Dermis blood vessel endothelial cell (primary cell): ENCODE data around the gene CEP72. TPM values are rescaled to one million over a fixed set of nuclear protein-coding genes. Genes with fewer than 3 reads are reported as not detected.

Source experiments
- DNase-seq: peaks from one replicate; pipeline ENCODE4 v3.0.0; 2010
- total RNA-seq: library from RNA; depleted of rRNA; stranded (reverse); fragments of >200 nt; gene quantifications from 2 replicates; pipeline ENCODE4 v1.2.3, GENCODE V29; 2014

Gene CEP72
- total RNA-seq, 1 donor from 2014 or later = 2.9 TPM

DNA sequence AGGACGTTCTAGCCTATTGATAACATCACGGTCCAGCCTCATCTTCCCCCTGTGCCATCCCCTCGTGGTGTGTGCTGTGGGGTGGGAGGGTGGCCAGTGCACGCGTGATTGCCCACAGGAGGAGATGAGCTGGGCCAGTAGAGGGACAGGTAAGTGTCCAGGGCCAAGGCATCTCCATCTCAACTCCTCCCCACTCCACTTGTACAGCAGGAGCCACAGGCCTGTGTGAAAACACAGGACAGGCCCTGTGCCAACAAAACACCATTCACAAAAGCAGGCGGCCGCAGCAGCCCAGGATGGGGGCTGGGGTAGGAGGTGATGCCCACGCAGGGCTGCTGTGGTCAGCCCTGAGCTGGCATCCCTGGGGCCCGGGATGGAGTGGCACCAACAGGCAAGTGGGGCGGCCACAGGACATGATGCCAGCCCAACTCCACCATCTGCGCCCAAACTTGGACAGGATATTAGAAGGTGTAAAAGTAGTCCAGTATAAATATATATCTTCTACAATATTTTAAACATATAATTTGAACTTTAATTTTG lies 48.4 kb downstream of the CEP72 start:
- DNase-seq = no peak

DNA sequence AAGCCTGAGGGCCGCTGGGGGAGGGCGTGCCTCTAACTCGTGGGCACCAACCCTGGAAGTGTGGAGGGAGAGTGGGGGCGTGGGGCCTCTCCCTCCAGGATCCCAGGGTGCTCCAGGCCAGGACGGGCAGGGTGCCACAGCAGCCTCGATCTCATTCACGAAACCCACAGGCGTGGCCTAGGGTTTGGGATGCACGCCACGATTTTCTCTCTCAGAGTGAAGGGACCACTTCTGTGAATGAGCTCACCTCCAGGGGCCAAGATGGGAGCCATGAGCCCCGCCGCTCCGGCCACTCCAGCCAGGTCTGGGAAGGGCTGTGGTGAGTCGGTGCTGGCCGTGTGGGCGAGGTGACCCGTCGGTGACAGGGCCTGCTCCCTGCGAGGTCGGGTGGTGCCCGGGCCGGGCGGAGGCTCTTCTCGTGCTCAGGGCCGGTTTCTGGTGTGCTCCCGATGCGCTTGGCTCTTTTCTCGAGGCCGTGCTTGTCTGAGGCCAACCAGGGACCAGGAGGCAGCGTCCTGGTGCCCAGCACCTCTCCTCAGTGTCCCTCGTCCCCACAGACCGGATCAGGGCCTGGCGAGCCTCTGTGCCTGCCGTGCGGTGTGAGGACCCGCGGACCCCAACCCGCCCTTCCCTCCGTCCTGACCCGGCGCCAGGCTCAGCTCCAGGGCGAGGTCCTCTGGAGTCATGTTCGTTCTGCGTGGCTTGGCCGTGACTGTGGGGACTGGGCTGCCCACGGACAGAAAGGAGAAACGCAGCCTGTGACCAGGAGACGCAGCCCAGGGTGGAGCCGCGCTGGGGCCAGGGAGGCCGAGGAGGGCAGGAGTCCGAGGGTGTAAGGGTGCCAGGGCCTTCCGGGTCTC lies 50.0 kb downstream of the CEP72 start:
- no peak for DNase-seq

DNA sequence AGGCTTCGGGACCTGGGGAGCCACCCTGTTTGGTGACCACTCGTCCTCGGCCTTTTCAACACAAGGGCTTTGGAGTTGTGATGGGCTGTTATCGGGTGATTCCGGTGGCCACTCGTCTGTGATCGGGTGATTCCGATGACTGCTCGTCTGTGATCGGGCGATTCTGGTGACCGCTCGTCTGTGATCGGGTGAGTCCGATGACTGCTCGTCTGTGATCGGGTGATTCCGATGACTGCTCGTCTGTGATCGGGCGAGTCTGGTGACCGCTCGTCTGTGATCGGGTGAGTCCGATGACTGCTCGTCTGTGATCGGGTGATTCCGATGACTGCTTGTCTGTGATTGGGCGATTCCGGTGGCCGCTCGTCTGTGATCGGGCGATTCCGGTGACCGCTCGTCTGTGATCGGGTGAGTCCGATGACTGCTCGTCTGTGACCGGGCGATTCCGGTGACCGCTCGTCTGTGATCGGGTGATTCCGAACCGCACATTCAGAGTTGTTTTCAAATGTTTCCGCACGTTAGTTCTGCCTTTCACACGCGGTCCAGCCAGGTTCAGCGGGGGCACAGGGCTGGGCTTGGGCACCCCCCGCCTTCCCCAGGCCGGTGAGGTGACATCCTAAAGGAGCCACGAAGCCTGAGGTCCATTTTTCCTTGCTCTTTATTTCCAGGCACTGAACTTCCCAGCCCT lies 50.8 kb downstream of the CEP72 start:
- no peak for DNase-seq

DNA sequence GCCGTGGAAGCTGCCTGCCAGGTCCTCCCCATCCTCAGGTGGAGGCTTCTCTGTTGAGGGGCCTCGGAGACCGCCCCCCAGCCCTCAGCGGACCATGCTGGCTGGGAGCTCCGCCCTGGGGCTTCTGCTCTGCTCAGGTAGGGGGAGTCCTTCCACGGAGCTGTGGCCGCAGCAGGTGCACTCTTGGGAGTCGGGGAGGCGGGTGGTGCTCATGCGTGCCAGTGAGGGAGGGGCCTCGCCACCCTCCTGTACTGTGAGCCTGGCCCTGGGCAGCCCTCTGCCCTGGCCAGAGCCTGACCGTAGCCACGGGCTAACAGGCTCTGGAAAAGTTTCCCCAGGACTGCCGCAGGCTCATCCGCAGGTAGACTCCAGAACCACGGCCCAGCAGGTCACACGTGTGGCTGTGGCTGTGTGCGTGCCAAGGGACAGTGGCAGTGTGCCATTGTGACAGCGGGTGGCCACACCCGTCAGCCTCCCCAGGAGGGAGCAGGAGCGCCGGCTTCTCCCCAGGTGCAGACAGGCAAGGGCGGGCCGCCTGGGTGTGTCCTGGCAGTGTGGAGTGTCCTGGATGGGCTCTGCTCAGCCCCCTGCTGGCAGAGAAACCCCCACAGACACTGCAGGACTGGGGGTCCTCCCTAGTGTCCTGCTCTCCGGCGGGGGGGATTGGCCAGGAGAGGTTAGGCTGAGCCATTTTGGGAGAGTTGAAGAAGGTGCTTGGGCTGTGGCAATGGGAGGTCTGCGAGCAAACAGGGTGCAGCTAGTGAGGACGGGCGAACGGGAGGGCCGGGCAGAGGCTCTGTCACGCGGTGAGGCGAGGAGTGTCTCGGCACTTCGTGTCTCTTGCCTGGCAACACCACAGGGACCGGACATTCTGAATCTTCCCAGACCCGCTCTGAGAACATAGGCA lies 51.5 kb downstream of the CEP72 start:
- DNase-seq = no peak

DNA sequence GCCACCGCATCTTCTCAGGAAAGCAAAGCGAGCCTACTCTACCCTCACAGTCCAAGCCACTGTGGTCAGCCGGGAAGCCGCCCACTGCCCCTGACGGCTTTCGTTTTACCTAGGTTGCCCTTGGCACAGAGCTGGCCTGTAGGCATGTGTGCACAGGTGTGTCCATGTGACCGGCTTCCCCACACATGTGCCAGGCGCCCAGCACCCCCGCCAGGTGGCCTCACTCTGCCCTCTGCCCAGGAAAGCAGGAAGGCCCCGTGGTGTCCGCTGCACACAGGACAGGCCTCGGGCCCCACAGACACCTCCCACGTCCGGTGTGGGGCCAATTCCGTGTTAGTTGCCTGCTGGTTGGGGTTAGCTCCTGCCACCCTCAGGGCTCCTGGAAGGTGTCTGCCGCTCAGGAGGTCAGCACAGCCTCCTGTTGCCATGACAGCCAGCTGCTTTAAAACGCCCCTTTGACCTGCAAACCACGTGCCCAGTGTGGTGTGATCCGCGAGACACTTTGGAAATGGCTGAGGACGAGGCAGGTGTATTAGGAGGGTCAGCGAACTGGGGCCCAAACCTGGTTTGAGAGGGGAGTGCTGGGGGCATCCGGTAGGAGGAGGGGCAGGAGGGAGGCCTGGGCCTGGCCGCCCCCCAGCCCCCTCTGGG lies 52.3 kb downstream of the CEP72 start:
- DNase-seq = no peak

DNA sequence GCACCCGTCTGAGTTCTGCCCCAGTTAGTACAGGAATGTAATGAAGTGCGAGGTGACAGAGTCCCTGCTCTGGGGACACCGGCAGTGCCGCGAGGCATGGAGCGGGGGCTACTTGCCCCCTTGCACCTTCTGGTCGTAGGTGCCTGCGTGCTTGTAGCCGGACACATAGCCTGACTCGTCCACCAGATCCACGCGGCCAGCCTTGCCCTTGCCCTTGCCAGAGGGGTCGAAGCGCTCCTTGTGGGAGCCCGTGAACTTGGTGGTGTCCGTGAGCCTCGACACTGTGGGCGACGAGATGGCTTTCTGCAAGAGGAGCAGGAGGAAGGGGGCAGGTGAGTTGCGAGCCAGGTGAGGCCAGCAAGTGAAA lies 52.8 kb downstream of the CEP72 start:
- DNase-seq = no peak

DNA sequence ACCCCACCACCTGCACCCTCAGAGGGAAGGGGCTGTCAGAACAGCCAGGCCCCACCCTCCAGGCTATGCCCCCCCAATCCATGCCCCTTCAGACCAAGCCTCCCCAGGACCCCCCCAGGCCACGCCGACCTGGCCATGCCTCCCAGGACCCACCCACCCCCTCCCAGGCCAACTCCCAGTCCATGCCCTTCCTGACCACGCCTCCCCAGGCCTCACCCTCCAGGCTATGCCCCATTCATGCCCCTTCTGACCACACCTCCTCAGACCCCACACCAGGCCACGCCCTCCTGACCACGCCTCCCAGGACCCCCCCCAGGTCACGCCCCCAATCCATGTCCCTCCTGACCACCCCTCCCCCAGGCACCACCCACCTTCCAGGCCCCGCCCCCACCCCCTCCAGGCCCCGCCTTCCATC lies 53.4 kb downstream of the CEP72 start:
- no peak for DNase-seq

DNA sequence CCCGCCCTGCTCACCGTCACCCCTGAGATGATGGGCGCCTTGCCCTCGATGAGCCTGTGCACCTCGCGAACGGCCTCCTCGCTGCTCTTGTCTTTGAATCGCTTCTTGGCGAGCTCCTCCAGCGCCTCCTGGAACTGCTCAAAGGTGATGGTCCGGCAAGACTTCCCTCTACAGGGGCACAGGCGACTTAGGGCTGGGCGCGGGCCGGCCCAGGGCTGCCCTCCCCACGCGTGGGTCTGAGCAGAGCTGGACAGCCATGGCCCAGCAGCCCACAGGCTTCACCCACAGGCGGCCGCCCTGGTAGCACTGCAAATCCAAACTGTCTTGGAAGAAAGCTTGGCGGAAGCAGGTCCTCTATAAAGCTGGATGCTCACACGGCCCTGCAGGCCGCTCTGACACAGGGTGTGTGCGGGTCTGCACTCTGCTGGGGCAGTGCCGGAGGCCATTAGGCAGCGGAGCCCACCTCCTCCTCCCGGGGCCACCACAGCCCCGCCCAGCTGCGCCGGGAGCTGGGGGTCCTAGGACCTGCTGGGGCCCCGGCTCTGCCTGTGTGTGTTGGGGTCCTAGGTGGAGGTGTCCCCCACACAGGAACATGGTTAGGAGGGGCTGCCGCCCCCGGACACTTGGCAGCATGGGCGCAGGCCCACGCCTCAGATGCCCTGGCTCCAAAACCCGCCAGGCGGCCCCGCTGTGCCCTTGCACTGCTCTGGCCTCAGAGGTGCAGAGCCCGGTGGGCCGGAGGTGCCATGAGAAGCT lies 54.0 kb downstream of the CEP72 start:
- DNase-seq = no peak

DNA sequence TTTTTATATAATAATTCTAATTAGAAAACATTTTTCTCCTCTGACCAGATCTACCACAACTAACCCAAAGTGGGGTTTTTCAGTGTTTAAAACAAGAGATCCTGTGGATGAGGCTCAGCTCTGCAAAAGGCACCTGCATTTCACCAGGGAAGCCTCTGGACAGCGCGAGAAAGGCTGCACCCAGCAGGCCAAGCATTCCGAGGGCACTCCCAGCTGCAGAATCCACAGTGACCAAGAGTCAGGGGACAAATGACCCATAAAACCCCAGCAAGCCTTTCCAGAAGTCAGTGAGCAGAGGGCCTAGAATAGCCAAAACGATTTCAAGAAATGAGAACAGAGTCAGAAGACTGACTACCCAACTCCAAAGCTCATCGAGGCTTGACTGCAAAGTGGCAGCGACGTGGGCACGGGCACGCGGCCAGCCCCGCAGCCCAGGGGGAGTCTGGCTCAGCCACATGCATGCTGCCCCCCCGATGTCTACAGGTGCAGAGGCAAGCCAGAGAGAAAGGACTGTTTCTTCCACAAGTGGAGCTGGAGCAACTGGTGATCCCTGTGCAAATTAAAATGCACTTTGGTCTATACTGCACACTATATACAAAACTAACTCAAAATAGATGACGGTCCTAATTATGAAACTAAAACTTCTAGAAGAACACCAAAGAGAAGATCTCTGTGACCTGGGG lies 54.8 kb downstream of the CEP72 start:
- DNase-seq = no peak

DNA sequence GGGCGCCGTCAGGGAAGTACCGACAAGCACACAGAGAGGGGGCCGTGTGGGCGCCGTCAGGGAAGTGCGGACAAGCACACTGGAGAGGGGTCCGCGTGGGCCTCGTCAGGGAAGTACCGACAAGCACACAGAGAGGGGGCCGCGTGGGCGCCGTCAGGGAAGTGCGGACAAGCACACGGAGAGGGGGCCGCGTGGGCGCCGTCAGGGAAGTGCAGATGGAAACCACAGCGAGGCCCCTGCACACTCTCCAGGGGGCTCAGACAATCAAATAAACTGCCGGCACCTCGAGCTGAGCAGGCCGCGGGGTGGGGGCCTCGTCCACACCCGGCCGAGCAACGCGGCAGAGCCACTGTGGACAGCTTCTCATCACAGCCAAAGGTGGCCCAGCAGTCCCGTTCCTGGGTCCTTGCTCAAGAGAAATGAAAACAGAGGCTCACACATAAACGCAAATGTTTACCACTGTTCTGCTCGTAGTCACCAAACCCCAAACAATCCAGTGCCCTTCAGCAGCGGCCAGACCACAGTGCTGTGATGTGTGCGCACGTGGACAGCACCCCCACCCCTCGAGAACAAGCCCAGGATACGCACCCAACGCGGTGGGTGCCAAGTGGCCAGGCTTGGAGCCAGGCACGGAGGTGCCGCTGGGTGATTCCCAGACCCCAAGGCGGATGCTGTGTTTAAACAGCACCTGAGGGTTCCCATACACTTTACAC lies 56.3 kb downstream of the CEP72 start:
- no peak for DNase-seq

DNA sequence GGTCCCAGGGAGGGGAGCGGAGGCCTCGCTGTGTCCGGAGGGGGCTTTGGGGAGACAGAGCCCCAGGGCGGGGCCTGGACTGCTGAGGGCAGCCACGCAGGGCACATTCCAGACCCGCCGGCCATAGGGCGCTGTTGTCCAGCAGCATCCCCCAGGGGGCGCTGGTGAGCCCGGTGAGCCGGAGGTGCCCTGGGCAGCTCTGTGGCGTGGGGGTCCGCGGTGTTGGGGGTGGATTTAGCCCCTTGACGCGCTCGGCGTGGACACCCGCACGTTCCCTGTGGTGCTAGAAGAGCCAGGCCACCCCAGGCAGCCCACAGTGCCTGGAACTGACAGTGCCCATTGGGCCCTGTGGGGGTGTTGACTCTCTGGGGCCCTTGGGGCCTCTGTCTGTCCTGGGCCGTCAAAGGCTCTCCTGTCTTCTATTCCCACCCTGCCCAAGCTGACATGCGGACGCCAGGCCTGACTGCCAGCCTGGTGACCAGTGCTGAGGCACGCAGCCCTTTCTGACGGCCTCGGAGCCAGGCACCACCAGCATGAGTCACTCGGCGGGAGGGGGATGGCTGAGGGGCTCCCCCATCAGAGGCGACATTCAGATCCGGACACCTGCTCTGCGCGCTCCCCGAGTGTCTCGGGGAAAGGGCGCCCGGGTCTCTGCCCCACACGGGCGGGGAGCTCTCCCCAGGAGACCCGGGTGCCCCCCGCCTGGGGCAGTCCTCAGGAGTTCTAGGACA lies 57.1 kb downstream of the CEP72 start:
- DNase-seq = peak; percentile 58

DNA sequence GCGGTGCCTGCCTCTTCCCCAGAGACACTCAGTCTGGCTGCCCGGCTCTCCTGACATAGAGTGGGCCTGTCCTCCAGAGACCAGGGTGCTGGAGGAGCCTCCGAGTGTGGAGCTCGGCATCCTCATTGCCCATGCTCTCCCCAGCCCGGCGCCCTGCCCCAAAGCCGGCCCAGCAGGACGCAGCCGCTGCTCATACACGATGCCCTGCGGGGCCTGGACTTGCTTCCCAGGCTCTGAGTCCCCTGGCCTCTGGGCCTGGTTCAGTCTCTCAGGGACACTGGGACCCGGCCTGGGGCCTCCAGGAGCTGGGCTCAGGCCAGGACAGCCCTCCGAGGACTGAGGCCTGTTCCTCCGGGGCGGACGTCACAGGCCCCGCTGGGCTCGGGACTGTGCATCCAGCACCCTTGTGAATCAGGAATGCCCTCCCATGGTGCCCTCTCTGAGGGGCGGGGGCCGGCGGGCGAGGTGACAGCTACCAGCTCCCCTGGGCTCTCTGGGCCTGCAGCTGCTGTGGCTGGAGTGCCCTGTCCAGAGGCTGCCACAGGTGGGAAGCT lies 57.8 kb downstream of the CEP72 start:
- DNase-seq = no peak

DNA sequence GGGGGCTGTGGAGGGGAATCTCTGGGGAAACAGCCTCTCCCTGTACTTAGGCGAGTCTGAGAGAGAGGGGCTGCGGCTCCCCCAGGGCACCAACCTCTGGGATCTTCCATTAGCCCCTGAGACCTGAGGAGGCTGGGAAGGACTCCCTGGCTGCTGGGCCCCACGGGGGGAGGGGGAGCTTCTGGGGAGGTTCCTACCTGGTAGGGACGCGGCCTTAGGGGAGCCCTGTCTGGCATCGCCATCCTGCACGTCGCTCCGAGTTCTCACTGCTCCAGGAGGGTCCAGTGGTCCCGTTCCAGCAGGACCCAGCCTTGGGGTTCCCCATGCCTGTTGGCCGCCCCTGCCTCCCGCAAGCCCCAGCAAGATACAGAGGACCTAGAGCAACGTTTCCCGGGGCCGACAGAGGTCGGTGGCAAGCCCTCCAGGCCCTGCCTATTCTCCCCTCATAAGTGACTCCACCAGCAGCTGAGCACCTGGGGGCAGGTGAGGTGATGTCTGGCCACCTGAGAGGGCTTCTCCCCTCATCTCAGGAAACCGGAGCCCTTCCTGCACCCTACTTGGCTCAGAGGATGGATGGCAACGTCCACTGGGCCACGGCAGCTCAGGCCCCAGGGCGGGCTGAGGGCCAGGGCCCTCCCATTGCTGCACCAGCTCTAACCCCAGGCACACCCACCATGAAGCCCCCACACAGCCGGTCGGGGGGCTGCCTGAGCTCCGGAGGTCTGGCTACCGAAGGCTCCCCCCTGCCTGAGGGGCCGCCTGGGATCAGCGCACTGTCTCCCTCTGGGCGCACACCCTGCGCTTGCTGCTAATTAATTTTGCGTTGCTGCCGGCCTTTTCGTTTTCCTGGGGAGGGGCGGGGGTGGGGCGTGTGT lies 58.5 kb downstream of the CEP72 start:
- no peak for DNase-seq

DNA sequence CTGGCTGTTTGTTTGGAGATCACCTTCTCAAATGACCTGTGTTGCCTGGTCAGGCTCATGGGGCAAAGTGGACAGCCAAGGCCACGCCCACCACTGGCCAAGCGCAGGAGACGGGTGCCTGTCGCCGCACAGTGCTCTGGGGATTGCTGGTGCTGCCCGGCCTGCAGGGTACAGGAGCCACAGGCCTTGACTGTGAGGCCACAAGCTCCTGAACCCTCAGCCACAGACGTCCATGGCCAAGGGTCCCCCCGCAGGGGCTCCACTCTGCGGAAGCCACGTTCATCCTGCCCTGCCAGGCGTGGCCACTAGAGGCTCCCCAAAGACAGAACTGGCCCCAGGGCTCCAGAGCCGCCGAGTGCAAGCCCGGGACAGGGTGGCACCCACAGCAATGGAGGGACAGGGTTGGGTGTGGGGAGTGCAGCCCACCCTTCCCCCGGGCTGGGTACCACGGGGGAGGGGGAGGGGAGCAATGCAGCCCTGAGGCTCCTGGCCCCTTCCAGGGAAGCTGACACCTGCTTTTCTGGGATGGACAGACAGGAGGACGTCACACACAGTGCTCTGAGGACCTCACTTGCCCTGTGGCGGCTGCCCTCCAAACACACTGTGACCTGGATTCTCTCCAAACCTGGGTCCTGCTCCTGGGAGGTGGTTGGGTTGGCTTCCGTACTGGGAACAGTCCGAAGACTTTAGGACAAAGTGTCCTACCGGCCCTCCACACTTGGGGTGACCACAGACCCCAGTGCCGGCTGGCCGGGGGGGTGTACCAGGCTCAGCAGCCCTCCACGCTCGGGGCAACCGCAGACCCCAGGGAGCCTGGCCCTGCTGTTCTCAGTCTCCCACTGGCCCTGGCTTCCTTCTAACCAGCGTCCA lies 59.6 kb downstream of the CEP72 start:
- DNase-seq = peak; percentile 74

DNA sequence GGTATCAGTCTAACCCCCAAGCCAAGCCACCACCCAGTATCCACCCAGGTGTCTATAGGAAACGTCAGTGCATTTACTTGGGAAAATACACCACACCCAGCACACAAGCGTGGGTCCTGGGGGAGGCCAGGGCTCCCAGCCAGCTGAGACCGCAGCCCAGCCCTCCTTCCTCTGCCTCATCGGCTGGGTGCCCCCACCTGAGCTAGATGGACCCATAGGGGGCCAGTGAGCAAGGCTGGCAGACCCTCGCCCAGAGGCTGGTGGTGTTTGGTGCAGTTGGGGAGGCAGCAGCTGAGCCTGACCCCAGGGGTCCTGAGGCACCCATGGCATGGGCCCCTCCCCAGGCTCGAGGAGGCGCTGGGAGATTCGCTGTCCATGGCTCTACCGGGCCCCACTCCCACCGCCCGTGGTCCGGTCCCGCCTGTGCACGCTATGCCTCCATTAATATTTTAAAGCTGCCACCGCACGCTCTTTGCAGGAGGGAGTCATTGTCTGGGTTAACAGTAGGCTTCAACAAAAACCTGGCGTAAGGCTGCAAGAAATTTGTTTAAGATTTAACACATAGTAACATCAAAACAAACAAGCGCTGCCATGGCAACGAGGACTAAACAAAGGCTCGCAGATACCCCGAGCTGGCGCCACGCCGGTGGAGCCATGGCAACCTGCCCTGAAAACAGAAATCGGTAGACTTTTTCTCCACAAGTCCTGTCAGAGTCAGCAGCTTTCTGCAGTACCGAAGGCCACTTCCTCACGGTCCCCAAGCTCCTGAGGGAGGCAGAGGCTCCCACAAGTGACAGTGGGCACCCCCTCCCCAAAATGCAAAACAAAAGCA lies 60.4 kb downstream of the CEP72 start:
- DNase-seq = peak; percentile 94

DNA sequence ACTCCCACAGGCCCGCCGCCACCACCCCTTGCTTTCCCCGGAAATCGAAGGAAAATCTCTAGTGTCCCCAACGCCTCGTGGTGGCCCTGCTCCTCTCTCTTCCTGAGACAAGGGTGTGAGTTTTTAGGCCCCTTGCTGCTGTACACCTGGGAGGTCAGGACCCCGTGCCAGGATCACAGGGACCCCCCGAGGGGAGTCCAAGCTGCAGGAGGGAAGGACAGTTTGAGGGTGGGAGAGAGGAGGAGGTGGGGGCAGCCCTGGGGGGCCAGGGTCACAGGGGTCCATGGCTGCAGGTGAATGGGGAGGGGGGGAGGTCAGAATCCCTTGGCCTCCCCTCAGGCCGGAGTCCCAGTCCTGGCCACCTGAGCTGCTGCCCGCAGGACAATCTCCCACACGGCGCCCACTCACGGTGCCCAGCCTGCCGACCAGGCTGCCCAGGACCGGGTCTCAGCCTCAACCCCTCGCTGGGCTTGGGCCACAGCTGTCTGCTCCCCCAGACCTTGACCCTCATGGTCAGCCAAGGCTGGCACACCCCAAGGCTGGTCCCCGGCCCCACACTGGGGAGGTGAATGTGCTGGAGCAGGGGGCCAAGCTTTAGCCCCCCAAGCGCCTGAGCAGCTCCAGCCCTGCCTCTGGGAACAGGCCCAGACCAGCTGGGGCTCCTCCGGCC lies 61.2 kb downstream of the CEP72 start:
- DNase-seq = no peak
